HCT116 (cell line): ENCODE results near the gene FSTL4.

ENCODE experiments used
- CTCF ChIP-seq, 3 experiments: fragments of 200-600 bp in 1 of 3; sonication (generic) in 1 of 3; IDR thresholded peaks in 2 of 3; conservative IDR thresholded peaks in 1 of 3; 2 replicates each; pipeline ENCODE4 v1.5.1; 2012 to 2017; ENCODE audit warnings: low read depth in 2 of 3, low read length in 2 of 3, antibody characterized with exemption in 1 of 3, borderline replicate concordance in 1 of 3, control low read depth in 1 of 3, mild to moderate bottlenecking in 1 of 3, mixed read lengths in 1 of 3, mixed run types in 1 of 3, moderate library complexity in 1 of 3; ENCODE audit not compliant: insufficient read depth in 1 of 3
- POLR2A ChIP-seq: IDR thresholded peaks from 2 replicates; pipeline ENCODE4 v1.7.0; 2011; ENCODE audit warnings: borderline replicate concordance; ENCODE audit not compliant: insufficient read depth, insufficient read length; ENCODE audit errors: extremely low read depth
- SRF ChIP-seq: IDR thresholded peaks from 2 replicates; pipeline ENCODE4 v1.6.1; 2012; ENCODE audit warnings: low read depth
- YY1 ChIP-seq: IDR thresholded peaks from 2 replicates; pipeline ENCODE4 v1.6.1; 2011; ENCODE audit warnings: low read length, low read depth, moderate library complexity, mild to moderate bottlenecking; ENCODE audit not compliant: insufficient replicate concordance; ENCODE audit errors: extremely low read depth

- TF ChIP-seq SRF (no peak), CTCF (IDR thresholded peaks at IDR 0.05 in 2 of 3, conservative IDR thresholded peaks at IDR 0.05 in 1 of 3; ENCODE audit: borderline replicate concordance in 1 of 3, insufficient read depth in 1 of 3, low read depth in 2 of 3, low read length in 2 of 3) (no peak), YY1 (no peak), POLR2A (no peak)
Measured at GRCh38 chr5:133612249-133612860, at the start of gene FSTL4.
